GM18526 (cell line): ENCODE measurements around the gene CDC42BPB.

Source experiments
- POLR2A ChIP-seq: IDR thresholded peaks from 3 replicates; pipeline ENCODE4 v1.6.1; 2011; ENCODE audit not compliant: insufficient read length; ENCODE audit errors: extremely low read depth

Gene CDC42BPB

DNA sequence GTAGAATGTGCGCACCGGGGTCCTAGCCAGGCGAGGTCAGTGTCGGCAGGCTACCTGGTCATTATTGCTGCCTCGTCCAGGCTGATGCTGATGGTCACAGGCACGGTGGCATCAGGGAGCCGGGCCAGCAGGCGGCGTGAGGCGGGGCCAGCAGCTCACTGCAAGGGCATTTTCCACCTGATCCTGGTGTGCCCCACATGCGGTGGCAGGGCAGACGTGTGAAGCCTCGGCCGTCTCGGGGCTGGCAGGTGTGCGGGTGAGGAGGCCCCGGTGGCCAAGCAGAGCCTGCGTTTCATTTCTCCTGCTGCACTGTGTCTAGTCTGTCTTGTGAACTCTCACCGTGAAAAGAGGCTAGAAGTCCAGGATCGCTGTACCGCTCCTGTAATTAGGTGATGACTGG lies 146.9 kb downstream of the CDC42BPB start:
- TF ChIP-seq POLR2A: no peak

GRCh38 chr14:102909911-102910310 lies 147.4 kb downstream of the CDC42BPB start:
- no peak for TF ChIP-seq POLR2A

DNA sequence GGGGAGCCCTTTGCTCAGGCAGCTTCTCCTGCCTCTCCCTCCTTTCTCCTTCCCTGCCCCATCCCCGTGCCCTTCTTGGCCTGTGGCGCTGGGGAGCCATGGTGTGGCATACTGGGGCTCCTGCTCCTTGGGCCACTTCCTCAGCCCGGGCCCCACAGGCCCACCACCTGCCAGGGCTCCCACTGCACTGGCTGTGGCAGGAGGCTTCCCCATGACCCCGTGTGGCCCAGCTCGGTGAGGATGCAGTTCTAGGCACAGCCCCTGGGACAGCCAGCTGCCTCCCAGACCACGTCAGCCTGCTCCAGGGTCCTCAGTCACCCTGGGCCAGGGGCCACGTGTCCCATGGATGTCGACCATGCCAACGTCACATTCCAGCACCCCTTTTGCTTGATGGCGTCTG lies 147.9 kb downstream of the CDC42BPB start:
- no peak for TF ChIP-seq POLR2A

- no peak for TF ChIP-seq POLR2A
Observed at GRCh38 chr14:102908766-102909455, 148.4 kb downstream of the CDC42BPB start.

DNA sequence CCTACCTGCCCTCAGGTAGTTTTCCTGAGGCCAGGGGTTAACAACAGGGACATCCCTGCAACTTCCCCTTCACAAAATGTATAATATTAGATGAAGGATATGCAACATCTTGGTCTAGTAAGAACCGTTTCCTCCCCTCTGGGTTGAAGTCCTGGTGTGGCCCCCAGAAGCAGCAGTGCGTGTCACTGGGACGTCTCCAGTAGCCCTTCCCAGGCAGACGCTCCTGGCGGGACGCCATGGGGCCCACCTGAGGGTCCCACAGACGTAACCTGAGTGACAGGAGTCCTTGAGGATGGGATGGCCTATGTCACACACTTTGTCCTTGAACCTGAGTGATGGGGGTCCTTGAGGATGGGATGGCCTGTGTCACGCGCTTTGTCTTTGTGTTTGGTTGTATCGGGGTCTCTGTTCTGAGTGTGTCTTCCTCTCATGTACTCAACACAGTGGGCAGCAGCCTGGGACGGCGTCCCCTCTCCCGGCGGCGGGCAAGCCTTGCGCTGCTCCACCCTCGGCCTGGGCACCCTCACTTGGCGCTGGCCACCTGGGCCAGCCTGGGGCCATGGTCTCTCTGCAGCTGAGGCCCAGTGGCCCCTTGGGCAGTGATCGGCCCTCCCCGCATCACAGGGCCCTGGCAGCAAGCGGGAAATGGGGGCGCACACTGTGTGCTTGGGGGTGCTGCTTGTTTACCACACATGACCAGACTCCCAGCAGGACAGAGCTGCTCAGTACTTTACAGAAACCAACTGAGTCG lies 149.2 kb downstream of the CDC42BPB start:
- TF ChIP-seq POLR2A: no peak

GRCh38 chr14:102907303-102907844 lies 150.0 kb downstream of the CDC42BPB start:
- TF ChIP-seq POLR2A: no peak

- TF ChIP-seq POLR2A: no peak
Observed at GRCh38 chr14:102906616-102907302, 150.6 kb downstream of the CDC42BPB start.

GRCh38 chr14:102905116-102906108 lies 151.9 kb downstream of the CDC42BPB start:
- no peak for TF ChIP-seq POLR2A

- no peak for TF ChIP-seq POLR2A
Observed at GRCh38 chr14:102903889-102904512, 153.3 kb downstream of the CDC42BPB start.

DNA sequence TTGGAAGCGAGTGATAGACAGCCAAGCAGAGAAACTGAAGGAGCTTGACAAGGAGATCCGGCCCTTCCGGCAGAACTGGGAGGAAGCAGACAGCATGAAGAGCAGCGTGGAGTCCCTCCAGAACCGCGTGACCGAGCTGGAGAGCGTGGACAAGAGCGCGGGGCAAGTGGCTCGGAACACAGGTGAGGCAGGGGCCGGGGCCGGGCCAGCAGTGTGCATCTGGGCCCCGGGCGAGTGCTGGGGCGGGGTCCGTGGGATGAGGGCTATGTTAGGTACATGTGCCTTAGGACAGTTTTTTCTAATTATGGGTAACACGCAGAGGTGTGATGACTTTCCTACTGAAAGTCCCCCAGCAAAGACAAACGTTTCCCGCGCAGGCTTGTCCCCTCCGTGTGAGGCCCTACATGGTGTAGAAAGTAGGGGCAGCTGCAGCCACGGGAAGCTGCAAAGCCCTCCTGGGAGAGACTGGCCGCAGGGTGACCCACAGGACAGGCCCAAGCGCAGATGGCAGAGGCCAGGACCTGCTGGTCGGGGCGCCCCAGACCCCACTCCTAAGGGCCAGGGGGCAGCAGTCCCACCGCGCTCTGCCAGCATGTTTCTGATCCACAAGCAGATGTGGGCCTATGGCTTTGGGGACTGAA lies 154.0 kb downstream of the CDC42BPB start:
- TF ChIP-seq POLR2A: no peak

- TF ChIP-seq POLR2A: no peak
Observed at GRCh38 chr14:102902523-102903247, 154.7 kb downstream of the CDC42BPB start.

DNA sequence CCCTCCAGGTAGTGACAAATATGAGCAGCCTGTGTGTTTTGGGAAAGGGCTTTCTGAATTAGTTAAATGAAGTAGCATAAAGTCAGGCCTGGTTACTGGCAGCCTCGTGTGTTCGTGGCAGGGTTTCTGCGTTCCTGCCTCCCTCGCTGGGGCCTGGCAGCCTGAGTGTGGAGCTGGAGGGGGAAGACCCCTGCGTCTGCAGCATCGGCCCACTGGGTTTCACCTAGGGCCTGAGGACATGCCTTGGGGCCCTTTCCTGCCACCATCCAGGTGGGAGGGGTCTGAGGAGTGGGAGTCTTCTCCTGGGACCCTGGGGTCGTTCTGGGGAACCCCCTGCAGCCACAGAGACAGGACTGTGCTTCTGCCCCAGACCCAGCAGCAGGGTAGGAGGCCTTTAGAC lies 155.3 kb downstream of the CDC42BPB start:
- TF ChIP-seq POLR2A: no peak

DNA sequence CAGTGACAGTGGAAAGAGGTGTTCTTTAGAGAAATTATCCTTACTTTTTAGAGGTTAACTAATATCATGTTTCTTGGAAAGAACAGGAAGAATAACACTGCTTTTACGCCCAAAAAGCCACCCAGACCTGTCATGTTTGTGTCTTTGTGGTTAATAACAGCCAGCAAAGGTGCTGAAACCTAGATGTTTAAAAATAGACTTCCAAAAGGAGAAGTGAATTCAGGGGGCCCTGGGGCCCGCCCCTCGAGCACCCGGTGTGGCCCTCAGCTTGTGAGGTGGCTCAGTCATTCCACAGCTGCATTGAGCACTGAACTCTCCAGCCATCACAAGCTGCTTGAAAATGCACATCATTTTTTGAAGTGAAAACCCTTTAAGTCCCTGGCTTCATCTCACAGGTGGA lies 155.7 kb downstream of the CDC42BPB start:
- TF ChIP-seq POLR2A: peak; percentile 58
